HUES64 (cell line): ENCODE results near the gene EFCAB9.

Source experiments
- H3K27ac ChIP-seq: 2 replicates; pipeline ENCODE4 v1.7.0; 2013; ENCODE audit warnings: low read depth, low read length, inconsistent platforms
- H3K27me3 ChIP-seq: 2 replicates; pipeline ENCODE4 v1.6.1; 2013; ENCODE audit warnings: mild to moderate bottlenecking, low read length; ENCODE audit not compliant: insufficient read depth
- H3K36me3 ChIP-seq: 2 replicates; pipeline ENCODE4 v1.6.1; 2013; ENCODE audit warnings: mild to moderate bottlenecking, low read length; ENCODE audit not compliant: insufficient read depth
- H3K4me1 ChIP-seq: 2 replicates; pipeline ENCODE4 v1.6.1; 2013; ENCODE audit warnings: mild to moderate bottlenecking, low read length, moderate library complexity; ENCODE audit not compliant: insufficient read depth
- H3K4me3 ChIP-seq: 2 replicates; pipeline ENCODE4 v1.5.1; 2013; ENCODE audit warnings: mild to moderate bottlenecking, low read length, moderate library complexity
- H3K9ac ChIP-seq: 2 replicates; pipeline ENCODE4 v1.6.1; 2013; ENCODE audit warnings: mild to moderate bottlenecking, low read depth, low read length
- H3K9me3 ChIP-seq: 2 replicates; pipeline ENCODE4 v1.6.1; 2013; ENCODE audit warnings: low read depth, low read length; ENCODE audit not compliant: insufficient read depth
- WGBS: fragments of 150-250, 120-280 bp; methylation state at CpG from one replicate; pipeline ENCODE4 v1.1.7; 2013; ENCODE audit warnings: missing lambda C conversion rate; 5-methylcytosine and 5-hydroxymethylcytosine counted together

EFCAB9 gene

GRCh38 chr5:172178301-172178987 is 15.5 kb upstream of the EFCAB9 start:
- no peaks in the 10 kb centered on the region for H3K36me3 ChIP-seq
- no peak overlapping the region for H3K9ac ChIP-seq
- H3K27me3 ChIP-seq, result no peaks in the 10 kb centered on the region
- no peak overlapping the region for H3K4me3 ChIP-seq
- 58% methylated on average over 18 of the region's 18 CpGs for WGBS
- H3K27ac ChIP-seq, result no peak overlapping the region
- H3K4me1 ChIP-seq, result peaks cover 19% of the 10 kb centered on the region
- no peaks in the 10 kb centered on the region for H3K9me3 ChIP-seq

DNA sequence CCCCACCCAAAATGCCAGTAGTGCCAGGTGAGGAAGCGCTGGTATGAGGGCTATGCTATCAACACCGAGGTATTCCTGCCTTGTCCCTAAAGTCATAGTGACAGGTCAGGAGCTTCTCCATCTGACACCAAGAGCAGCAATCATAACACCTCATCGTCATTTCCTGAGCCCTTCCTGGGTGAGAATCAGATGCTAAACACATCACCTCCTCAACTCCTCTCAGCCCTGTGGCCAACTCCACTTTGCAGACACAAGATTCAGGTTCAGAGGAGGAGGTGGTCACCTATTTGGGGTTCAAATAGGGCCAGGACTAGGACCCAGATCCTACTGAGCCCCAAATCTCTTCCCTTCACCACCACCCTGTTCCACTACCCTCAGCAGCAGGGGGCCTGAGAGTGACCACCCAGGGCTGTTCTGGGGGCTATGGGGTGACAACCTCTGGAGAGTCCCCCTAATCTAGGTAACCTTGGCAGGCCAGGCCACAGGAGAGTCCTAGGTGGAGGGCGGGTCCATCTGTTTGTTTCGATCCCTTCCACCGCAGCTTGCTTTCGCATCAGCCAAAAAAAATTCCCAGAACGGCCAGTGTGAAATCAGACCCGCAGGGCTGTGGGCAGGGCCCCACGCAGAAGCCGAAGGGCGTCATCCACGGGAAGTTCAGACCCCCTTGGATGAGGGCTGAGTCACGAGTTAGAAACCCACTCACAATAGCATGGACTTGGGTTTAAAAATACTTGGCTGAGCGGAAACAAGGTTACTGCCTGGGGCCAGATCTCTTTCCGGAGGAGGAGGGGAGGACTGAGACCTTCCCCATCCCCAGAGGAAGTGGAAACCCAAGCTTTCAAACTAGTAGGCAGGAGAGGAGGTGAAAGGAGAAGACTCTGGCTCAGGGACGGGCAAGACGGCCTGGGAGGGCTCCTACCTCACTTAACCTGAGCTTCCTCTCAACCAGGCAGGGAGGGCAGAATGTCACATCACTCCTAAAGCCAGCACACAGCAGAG is 14.7 kb upstream of the EFCAB9 start:
- Histone ChIP-seq H3K4me1 (peaks cover 19% of the 10 kb centered on the region), H3K27ac (peak overlapping the region; percentile 54), H3K36me3 (no peaks in the 10 kb centered on the region), H3K9ac (no peak overlapping the region), H3K9me3 (no peaks in the 10 kb centered on the region), H3K4me3 (no peak overlapping the region), H3K27me3 (no peaks in the 10 kb centered on the region)
- 49% methylated on average over 18 of the region's 18 CpGs for WGBS

DNA sequence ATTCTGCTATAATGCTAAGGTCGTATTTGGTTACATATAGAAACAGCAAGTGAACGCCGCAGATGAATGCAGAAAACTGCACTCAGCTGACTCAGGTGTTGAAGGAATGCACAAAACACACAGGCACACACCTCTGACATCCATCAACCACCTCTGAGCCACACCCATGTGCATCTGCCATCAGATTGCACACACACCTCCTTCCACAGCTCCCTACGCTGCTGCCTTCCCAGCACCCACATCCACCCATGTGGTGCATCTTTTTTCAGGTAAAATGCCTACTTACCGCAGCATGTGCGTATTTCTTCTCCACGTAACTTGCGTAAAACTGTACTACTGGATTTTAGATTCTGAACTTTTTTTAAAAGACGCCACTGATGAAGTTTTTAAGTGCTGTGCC is 13.0 kb upstream of the EFCAB9 start:
- H3K27me3 ChIP-seq, result no peaks in the 10 kb centered on the region
- no peak overlapping the region for H3K27ac ChIP-seq
- peaks cover 16% of the 10 kb centered on the region for H3K4me1 ChIP-seq
- 95% methylated on average over 9 of the region's 9 CpGs for WGBS
- H3K4me3 ChIP-seq, result no peak overlapping the region
- no peaks in the 10 kb centered on the region for H3K36me3 ChIP-seq
- H3K9me3 ChIP-seq, result no peaks in the 10 kb centered on the region
- no peak overlapping the region for H3K9ac ChIP-seq

- no peaks in the 10 kb centered on the region for H3K27me3 ChIP-seq
Observed at GRCh38 chr5:172182291-172182690, 11.7 kb upstream of the EFCAB9 start.

DNA sequence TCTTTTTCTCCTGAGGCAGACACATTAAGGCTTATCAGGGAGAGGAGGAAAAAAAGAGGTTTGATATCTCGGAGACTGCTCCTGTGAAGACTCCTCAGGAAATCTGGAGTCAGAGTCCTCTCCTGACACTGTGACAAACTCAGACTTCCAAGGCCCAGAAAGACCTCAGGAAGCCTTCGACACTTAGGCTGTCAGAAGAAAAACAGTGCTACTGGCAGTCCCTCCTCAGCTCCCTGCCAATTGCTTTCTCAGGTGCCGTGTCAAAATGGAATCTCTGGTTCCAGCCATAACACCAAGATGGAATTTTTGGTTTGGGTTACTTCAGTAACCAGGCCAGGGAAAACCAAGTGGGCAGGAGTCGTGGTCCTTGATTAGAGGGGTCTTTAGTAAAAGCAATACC is 10.1 kb upstream of the EFCAB9 start:
- H3K27ac ChIP-seq, result no peak overlapping the region

More at GRCh38 chr5:172182291-172182690, 11.7 kb upstream of the EFCAB9 start:
- H3K4me3 ChIP-seq, result no peak overlapping the region
- no peaks in the 10 kb centered on the region for H3K36me3 ChIP-seq
- H3K9ac ChIP-seq, result no peak overlapping the region
- WGBS, result 91% methylated on average over 6 of the region's 6 CpGs
- no peaks in the 10 kb centered on the region for H3K9me3 ChIP-seq
- H3K27ac ChIP-seq, result no peak overlapping the region
- peaks cover 23% of the 10 kb centered on the region for H3K4me1 ChIP-seq

DNA sequence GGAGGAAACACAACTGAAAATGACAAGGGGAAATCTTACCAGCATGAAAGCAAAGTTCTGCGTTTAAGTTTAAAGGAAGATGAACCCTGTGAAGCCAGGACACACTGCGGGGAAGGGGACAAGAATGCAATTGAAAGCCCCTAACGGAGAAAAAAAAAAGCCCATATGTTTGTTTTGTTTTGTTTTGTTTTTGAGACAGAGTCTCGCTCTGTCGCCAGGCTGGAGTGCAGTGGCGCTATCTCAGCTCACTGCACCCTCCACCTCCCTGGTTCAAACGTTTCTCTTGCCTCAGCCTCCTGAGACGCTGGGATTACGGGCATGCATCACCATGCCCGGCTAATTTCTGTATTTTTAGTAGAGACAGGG is 8.9 kb upstream of the EFCAB9 start:
- H3K9ac ChIP-seq, result no peak overlapping the region
- H3K27ac ChIP-seq, result no peak overlapping the region

More for the DNA sequence above, 10.1 kb upstream of the EFCAB9 start:
- peaks cover 2% of the 10 kb centered on the region; the same call in 1 of the 2 replicates for H3K27me3 ChIP-seq
- H3K9me3 ChIP-seq, result no peaks in the 10 kb centered on the region
- peaks cover 17% of the 10 kb centered on the region for H3K4me1 ChIP-seq
- H3K4me3 ChIP-seq, result no peak overlapping the region
- WGBS, result 93% methylated on average over 4 of the region's 4 CpGs
- H3K9ac ChIP-seq, result no peak overlapping the region
- H3K36me3 ChIP-seq, result no peaks in the 10 kb centered on the region

DNA sequence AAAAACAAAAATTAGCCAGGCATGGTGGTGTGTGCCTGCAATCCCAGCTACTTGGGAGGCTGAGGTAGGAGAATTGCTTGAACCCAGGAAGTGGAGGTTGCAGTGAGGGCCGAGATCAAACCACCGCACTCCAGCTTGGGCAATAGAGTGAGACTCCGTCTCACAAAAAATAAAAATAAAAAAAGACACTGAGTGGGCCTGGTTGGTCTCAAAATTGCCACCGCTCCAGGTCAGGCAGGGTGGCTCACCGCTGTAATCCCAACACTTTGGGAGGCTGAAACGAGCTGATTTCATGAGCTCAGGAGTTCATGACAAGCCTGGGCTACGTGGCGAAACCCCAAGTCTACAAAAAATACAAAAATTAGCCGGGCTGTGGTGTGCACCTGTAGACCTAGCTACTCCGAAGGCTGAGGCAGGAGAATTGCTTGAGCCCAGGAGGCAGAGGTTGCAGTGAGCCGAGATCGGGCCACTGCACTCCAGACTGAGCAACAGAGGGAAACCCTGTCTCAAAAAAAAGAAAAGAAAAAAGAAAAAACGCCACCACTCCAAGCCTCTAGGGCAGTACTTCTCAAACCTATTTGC is 7.8 kb upstream of the EFCAB9 start:
- peaks cover 7% of the 10 kb centered on the region; the same call in 1 of the 2 replicates for H3K4me1 ChIP-seq
- H3K27me3 ChIP-seq, result peaks cover 3% of the 10 kb centered on the region; the same call in 1 of the 2 replicates
- no peak overlapping the region for H3K9ac ChIP-seq
- no peaks in the 10 kb centered on the region for H3K36me3 ChIP-seq
- no peak overlapping the region for H3K27ac ChIP-seq
- H3K4me3 ChIP-seq, result peak overlapping the region; percentile 66; the same call in 1 of the 2 replicates
- no peaks in the 10 kb centered on the region for H3K9me3 ChIP-seq
- WGBS, result 91% methylated on average over 13 of the region's 13 CpGs

More for the DNA sequence above, 8.9 kb upstream of the EFCAB9 start:
- Histone ChIP-seq H3K36me3 (no peaks in the 10 kb centered on the region), H3K4me3 (no peak overlapping the region), H3K4me1 (peaks cover 7% of the 10 kb centered on the region; the same call in 1 of the 2 replicates), H3K27me3 (peaks cover 3% of the 10 kb centered on the region; the same call in 1 of the 2 replicates), H3K9me3 (no peaks in the 10 kb centered on the region)
- 88% methylated on average over 10 of the region's 10 CpGs for WGBS

- under 1% methylated on average over 66 of the region's 66 CpGs for WGBS
- H3K9me3 ChIP-seq, result no peaks in the 10 kb centered on the region
- peaks cover 7% of the 10 kb centered on the region; the same call in 1 of the 2 replicates for H3K4me1 ChIP-seq
- H3K36me3 ChIP-seq, result no peaks in the 10 kb centered on the region
- H3K4me3 ChIP-seq, result peak overlapping the region; percentile 66
- H3K27me3 ChIP-seq, result peaks cover 3% of the 10 kb centered on the region; the same call in 1 of the 2 replicates
- H3K9ac ChIP-seq, result peak overlapping the region; percentile 70
- H3K27ac ChIP-seq, result peak overlapping the region; percentile 29; the same call in 1 of the 2 replicates
Observed at GRCh38 chr5:172187118-172188032, 6.6 kb upstream of the EFCAB9 start.

DNA sequence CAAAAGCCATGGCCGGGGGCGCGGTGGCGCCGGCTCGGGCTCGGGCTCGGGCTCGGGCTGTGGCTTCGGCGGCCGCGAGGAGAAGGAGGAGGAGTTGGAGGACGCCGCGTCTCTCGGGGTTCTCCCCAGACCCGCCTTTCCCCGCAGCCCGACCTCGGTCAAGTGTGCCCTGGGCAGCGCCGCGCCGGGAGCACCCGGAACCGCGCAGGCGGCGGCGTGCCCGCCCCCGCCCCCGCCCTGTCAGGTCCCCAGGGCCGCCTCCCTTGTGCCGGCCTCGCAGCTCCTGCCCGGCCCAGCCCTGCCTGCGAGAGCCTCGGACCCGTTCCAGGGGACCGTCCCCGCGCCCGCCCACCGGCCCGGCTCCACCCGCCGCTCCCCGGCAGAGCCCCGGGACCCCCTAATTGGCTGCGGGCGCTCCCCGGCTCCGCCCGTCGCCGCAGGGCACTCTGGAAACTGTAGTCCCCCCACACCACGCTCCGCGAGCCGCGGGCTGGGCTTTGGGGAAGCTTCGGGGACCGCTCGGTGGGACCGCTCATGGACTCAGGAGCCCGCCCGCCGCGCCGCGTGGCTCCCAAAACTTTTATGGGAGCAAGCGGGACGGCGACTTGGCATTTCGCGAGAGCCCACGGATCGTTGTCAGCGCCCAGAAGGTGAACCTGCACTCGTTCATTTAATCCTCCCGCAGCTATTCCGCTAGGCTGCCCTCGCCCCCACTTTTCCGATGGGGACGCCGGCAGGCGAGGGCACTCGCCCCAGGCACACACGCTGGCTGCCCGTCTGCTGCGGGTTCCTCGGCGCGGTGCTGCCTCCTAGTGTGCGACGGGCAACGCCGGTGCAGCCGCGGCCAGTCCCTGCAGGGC is 5.7 kb upstream of the EFCAB9 start, which contains the start of gene STK10:
Gene STK10, minus strand, starts transcription at position 192 of the 860 bp plus-strand sequence. Its CDS starts 182 bp downstream, at position 10.
- peak within 1 kb of the TSS; percentile 66 for H3K4me3 ChIP-seq
- under 1% methylated on average over 102 of the region's 102 CpGs for whole genome bisulfite sequencing

More for the DNA sequence above, 5.7 kb upstream of the EFCAB9 start, which contains the start of gene STK10:
- H3K9me3 ChIP-seq, result no peaks in the 10 kb centered on the region
- peaks cover 3% of the 10 kb centered on the region; the same call in 1 of the 2 replicates for H3K27me3 ChIP-seq
- peak within 1 kb of the TSS; percentile 70 for H3K9ac ChIP-seq
- no peaks in the 10 kb centered on the region for H3K36me3 ChIP-seq
- peak within 1 kb of the TSS; percentile 69; the same call in 1 of the 2 replicates for H3K27ac ChIP-seq
- H3K4me1 ChIP-seq, result peaks cover 7% of the 10 kb centered on the region; the same call in 1 of the 2 replicates
